ENCODE results near the gene P3H4.

P3H4 gene

DNA sequence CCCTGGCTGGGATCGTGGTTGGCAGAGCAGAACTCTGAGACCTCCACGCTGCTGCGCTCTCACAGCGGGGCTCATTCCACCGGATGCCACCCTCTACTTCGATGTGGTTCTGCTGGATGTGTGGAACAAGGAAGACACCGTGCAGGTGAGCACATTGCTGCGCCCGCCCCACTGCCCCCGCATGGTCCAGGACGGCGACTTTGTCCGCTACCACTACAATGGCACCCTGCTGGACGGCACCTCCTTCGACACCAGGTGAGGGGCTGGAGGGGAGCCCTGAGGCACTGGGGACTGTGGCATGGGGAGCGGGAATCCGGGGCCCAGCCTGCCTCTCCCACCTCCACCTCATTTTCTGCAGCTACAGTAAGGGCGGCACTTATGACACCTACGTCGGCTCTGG, 6.3 kb upstream of the P3H4 start:
- DNase-seq = no peak

DNA sequence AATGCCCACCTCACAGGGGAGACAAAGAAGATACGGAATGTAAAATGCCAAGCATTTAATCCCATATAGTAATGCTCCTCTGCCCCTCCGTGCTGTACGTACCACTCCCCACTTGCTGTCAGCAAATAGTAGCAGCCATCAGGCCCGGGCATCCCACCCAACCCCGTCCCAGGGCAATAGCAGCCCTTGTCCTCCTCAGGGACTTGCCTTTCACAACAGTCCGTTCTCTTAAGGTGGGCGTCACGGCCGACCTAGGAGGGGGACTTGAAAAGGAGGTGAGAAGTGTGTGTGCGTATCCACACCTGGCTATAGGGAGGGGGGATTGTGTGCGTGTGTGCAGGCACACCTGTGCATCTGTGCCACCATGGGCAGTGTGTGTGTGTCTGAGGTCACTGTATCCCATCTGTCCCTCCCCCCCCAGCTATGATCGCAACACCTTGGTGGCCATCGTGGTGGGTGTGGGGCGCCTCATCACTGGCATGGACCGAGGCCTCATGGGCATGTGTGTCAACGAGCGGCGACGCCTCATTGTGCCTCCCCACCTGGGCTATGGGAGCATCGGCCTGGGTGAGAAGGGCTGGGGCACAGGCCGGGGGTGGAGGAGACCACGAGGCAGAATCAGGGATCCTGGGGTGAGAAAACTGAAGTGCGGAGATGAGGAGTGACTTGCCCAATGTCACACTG, 5.0 kb upstream of the P3H4 start:
- DNase-seq = no peak

DNA sequence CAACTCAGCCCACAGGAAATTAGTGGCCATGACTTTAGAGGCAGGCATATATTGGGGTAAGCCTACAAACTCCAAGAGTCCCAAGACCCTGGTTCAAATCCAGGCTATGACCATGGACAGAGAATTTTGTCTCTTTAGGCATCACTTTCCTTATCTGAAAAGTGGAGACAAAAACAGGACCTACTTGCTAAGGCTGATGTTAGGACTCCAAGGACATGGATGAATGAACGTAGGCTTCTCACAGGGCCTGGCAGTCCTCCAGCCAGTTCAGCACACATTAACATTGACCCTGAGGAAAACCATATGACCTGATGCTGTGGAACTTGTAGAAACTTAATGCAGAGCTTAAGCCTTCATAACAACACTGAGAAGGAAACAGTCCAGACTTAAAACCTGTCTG, 2.4 kb upstream of the P3H4 start:
- DNase-seq = no peak

DNA sequence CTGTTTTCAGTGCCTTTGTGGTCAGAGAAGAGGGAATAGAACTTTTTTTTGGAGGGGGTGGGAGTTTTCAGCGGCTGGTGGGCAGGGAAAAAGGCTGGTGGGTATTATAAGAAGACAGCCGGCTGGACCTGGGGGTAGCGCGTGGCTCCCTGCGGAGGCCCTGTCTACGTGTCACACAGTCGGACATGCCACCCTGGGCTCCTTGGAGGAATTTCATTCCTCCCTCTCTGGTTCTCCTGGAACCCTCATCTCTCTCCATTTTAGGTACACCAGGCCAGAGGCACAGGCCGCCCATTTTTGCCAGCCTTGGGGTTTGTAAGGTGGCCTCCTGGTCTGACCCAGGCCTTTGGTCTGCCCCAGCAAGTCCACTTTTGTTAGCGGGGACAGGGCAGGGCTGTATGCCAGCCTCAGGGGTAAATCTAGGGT, 2.0 kb upstream of the P3H4 start:
- no peak for DNase-seq

DNA sequence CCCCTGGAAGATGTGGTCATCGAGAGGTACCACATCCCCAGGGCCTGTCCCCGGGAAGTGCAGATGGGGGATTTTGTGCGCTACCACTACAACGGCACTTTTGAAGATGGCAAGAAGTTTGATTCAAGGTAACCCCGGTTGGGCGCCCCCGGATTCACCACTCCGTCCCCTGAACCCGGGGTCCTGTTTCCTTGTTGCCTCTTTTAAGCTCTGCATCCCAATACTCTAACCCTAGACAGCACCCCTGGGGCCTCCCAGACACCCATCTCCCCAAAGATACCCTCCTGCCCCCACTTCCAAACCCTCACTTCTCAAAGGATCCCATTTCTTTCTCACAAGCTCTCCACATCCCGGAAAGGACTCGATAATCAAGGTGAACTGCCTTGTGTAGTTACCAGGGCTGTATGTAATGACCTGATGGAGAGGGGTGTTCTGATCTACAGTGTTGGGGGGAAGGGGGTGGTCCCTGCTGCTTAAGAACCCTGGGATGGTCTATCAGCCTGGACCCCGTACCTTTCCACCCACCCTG, 1.5 kb upstream of the P3H4 start:
- no peak for DNase-seq

DNA sequence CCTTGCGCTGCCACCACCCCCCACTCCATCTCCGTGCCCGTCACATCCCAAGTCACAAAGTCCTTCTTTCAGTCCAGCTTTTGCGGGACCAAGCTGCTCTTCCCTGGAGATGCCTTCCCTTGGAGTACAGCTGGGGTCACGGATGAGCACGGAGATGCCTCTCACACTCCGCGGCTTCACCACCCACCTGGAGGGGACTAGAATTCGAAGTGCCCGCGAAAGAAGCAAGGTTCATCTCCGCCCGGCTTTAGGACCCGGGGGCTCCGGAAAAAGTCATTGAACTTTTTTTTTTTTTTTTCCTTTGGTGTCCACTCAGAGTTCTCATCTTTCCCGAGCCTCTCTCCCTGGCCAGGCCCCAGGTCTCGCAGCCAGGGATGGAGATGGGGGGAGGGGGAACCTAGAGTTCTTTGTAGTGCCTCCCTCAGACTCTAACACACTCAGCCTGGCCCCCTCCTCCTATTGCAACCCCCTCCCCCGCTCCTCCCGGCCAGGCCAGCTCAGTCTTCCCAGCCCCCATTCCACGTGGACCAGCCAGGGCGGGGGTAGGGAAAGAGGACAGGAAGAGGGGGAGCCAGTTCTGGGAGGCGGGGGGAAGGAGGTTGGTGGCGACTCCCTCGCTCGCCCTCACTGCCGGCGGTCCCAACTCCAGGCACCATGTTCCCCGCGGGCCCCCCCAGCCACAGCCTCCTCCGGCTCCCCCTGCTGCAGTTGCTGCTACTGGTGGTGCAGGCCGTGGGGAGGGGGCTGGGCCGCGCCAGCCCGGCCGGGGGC, 817 bp upstream of the P3H4 start, which contains the start of gene FKBP10:
FKBP10 (plus strand) TSS at position 624 of the 771 bp plus-strand sequence; CDS start at position 655, 31 bp downstream.
- DNase-seq = peak; percentile 59

DNA sequence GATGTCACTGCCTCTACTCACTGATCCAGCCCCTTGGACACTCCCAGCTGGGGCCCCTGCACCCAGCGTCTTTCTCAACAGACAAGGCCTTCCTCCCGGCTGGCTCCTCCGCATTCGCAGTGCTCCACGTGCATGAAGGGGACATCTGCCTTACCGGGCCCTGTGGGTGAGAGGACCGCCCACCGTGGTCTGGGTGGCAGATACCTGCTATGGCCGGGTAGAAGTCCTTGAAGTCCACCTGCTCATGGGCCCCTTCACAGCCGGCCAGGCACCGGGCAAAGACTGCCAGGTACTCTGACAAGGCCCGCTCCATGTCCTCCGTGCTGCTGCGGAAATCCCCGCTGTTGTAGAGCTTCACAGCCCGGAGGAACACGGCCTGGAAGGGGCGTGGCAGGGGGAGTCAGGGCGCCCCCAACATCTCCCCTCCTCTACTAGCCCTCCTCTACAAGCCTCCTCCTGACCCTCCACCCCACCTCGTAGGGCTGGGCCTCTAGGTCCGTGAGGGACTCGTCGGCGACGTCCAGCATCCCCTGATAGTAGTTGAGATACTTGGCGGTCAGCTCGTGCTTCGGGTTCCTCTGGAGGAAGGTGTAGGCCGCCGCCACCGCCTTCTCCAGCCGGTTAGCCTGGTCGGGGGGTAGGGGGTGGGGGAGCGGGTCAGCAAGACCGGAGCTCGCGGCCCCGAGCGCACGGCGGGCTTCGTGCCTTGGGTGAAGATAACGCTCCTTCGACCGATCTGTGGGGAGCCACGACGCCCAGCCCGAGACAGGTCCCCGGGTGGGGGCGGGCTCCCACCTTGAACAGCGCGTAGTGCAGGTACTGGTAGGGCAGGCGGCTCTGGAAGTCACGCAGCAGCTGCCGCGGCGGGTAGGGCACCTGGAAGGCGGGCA, 845 bp downstream of the P3H4 start:
- DNase-seq = no peak

DNA sequence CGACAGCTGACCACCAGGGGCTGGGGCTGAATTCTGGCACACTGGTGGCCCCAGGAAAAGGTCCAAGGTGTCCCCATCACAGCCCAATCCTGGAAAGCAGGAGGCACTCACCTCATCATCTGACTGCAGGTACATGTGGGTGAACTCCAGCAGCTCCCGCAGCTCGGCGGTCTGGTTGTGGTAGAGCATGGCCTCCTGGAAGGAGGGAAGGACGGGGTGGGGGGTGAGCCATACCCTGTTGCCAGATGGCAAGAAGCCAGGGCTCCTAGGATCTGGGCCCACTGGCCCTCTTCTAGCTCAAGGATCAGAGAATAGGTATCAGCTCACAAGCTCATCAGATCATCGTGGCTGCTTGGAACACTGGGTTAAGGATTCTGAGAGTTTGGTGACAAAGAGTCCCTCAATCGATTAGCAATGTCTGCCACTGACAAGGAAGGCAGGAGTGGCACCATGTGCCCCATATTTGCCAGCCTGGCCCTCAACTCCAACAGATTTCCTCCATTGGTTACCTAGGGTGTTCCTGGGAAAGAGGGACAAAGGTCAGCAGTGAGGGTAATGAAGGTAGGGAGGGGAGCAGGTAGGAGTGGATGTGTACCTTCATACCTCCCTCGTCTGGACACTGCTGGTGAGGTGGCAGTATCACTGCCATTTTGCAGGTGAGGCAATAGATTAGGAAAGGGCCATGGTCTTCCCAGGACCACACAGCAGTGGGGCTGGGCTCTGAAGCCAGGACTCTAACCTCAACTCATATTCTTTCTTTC, 4.9 kb downstream of the P3H4 start:
- DNase-seq = no peak

DNA sequence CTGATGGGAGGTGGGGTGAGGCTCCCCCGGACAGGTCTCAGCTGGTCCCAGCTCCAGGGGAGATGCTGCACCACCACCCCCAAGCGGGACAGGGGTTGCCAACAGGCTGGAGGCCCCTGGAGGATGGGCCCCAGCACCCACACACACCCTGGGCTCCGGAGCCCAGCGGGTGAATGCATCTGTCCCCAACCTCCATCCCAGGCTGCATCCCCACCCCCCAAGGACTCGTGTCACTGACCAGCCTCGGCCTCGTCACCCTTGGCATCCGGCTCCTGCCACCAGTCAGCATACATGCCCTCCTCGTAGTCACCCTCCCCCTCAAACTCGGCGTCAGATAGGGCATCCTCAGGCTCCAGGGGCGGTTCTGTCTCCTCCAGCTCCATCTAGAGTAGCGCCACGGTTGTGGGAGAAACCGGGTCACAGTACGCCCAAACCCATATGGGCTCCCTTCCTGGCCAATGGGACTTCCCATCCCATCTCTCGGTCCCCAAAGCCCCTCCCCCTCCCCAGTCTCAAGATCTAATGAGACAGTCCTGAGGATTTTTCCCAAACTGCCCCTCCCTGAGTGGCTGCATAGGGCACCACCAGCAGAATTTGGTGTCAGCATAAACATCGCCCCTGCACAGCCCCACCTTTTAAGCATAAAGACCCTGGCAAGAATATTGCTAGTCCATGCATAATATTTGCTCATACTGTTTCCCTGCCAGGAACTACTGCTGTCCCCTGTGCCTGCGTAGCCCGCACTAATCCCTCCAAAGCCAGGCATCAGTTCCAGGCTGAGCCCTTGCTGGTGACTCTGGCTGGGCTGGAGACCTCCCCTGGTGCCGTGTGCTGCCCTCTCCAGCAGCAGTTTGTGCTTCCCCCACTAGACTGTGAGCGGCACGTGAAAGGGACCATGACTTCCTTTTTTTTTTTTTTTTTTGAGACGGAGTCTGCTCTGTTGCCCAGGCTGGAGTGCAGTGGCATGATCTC, 8.4 kb downstream of the P3H4 start:
- DNase-seq = no peak

DNA sequence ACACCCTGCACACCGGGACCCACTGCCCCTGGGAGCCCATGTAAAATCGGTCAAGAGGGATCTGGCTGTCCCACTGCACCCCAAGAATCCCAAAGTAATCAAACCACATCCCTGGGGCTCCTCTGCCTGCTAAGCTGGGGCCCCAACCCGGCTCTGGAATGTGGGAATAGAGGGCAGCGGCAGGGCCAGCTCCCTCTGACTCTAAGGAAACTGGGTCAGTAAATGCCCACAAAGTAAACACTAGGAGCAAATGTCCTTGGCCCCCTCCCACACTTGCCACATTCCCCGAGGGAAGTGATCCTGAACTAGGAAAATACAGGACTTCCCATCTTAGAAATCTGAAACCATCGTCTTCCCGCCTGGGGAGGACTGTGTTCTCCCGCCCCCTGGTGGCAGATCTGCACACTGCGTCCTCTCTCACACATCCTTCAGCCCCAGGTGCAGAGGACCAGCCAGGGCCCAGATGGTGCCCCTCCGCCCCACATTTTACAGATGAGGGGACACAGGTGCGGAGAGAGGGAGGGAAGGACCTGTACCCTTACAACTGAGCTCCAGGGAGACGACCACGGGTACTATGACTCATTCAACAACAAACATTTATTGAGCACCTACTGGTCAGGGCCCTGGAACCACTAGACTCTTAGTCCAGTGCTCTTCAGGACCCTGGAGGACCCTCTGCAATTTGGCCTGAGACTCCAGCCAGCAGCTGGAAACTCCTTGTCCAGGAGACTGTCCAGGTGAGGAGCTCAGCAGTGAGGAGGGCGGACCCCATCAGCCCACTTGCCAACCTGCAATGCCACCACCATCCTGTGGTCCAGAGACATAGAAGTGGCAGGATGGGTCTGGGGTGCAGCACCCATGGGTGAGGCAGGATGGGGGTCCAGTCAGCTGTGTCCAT, 10.1 kb downstream of the P3H4 start:
- DNase-seq = peak; percentile 26

DNA sequence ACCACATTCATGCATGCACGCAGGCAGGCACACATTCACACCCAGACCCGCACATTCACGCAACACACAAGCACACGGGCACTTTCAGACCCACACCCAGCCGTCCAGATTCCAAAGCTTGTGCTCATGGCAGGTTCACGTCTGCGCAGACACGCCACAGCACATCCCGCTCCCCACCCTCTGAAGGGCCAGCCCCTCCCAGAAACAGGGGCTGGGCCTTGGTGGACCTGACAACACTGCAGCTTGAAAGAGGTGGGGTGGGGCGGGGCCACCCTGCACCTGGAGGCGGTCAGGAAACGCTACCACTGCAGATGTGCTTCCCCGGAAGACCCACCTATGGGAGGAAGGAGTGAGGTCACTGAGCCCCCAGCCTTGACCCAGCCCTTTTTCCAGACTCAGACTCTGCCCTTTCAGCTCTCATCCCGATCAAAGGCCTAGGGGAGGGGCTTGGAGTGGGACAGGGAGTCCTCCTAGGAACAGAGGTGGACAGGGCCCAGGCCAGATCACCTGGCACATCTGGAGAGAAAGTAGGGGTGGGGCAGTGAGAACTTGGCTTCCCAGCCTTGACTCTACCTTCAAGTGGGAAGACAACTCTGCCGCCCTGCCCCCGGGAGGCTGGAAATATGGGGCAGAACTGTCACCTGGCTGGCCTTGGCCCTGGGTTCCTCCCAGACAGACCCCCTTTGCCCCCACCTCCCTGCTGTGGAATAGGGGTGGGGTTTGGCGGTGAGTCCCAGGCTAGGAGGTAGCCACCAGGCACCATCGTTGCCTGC, 11.0 kb downstream of the P3H4 start:
- DNase-seq = no peak

DNA sequence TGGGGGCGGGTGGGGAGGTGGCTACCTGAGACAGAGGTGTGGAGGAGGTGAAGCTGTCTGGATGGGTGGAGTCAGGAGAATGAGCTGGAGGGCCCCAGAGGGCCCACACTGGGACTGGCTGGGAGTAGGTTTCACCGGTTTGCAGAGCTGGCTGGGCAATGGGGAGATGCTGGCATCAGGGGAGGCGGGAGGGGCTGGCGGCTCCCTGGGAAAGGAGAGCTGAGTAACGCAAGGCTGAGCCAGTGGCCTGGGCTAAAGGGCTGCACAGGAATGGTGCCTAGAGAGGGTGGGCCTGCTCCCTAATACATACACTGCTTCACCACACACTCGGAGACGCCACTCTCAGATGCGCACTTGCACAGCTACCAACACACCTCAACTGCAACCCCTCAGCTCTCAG, 12.4 kb downstream of the P3H4 start:
- DNase-seq = no peak

DNA sequence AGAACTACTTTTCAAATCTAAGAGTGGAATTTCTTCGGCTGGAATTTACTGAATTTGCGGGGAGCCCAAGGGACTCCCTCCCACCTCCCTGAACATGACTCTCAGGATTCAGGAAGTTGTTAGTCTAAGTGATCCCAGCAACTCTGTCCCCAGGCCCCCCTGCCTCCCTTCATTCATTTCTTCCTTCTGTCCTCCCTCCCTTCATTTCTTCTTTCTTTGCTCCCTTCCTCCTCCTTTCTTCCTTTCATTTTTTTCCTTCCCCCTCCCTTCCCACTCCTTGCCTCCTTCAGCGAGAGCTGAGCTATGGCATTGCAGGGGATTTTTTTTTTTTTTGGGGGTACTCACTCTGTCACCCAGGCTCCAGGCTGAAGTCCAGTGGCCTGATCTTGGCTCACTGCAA, 14.4 kb downstream of the P3H4 start:
- no peak for DNase-seq

DNA sequence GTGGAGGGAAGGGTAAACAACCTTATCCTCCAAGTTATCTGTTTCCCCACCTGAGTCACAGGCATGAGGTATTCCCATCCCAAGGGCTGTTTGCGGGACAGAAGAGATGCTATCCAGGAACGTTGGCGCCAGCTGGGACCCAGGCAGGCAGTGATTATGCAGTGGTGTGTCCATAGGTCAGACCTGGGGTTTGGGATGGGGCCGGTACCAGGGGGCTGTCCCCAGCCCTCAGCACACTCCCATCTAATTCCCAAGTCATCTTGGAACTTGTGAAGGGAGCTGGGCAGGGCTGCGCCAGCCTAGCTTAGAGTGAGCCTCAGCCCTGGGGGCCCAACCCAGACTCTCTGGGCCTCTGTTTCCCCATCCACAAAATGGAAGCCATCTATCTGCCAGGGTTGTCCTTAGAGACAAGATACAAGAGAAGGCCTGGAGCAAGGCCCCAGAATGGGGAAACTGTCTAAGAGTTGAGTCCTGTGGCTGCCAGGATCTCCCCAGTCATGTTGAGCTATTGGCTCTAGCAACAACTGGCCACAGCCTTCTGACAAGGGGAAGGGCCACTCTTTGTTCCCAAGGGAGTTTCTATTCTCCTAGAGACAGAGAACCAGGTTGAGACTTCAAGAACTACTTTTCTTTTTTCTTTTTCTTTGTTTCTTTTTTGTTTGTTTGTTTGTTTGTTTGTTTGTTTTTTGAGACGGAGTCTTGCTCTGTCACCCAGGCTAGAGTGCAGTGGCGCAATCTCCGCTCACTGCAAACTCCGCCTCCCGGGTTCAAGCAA, 15.4 kb downstream of the P3H4 start:
- no peak for DNase-seq

DNA sequence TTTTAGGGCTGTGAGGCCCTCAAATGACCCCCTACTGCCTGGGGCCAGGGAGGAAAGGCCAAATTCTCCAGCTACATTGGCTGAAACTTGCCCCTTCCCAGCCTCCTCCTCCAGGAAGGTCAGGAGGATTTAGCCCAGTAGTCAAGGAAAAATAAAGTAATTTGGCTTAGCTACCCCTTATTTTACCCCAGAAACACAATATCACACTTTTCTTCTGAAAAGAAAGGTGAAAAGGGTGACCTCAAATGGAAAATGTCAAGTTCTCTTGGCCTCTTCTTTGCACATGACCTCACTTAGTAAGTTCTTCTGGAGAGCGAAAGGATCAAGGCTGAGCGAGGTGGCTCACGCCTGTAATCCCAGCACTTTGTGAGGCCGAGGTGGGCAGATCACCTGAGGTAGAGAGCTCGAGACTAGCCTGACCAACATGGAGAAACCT, 17.2 kb downstream of the P3H4 start:
- DNase-seq = no peak

DNA sequence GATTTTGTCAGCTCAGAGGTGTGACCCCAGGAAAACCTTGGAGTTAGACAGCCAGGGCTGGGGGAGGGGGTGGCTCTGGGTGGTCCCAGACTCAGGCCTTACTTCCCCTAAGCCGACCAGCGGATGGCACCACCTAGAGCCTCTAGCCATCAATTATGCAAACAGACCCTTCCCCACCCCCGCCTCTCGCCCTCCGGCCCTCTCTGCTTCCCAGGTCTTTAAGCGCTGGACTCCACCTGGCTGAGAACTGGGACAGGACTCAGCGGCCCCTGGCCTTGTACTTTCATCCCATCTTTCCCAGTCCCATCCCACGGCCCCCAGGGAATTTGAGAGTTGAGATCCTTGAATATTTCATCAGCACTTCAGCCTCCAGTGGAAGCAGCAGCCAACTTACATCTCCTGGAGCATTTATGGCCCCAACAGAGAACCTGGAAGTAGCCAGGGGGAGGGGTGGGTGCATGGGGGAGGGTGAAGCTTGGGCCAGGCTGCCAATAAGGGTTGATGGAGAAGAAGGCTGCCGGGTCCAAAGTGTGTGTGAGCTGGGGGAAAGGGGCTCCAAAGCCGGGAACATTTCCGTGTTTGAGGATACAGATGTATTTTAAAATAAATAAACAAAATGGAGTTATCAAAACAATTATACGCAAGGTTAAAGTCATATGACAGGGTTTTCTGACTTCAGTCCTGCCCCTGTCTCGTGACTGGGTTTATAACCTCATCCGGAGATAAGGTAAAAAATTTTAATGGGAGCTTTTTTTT, 17.8 kb downstream of the P3H4 start:
- no peak for DNase-seq
